Measurements from ENCODE around the gene UGT1A10. TPM values are rescaled to one million over a fixed set of nuclear protein-coding genes. Genes with fewer than 3 reads are reported as not detected.

The UGT1A10 gene
- total and polyA plus RNA-seq, 3 experiments from 2014 or later, result not detected

DNA sequence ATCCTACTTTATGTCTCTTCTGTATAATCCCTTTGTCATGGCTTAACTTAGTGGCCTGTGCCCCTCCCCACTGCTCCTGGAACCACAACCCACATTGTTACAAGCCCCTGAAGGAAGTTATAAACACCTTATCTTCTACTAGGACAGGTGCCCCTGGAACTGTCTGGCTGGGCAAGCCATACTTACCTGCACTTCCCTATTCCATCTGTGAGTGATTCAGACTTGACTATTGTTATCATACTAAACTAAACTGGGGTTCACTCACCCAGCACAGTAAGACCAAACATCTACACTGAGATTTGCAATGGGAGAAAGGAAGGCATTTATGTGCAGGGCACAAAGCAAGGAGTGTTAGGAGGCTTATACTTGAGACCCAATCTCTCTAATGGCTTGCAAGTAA lies 52.8 kb downstream of the UGT1A10 start:
- ChIA-PET POLR2A (no interaction called here), CTCF (no interaction called here)
- Histone ChIP-seq H3K4me1 (ENCODE audit: insufficient read depth, low read length) (no peaks in the 10 kb centered on the region), H3K27ac (ENCODE audit: low read depth, low read length) (no peak overlapping the region), H3K27me3 (ENCODE audit: insufficient read depth, low read length, poor library complexity, severe bottlenecking) (no peaks in the 10 kb centered on the region), H3K36me3 (ENCODE audit: insufficient read depth, low read length) (no peaks in the 10 kb centered on the region), H3K4me3 (ENCODE audit: low read length) (no peak overlapping the region), H3K9me3 (ENCODE audit: low read length) (no peaks in the 10 kb centered on the region)
- Mint-ChIP-seq H3K4me3 (no peak overlapping the region), H3K9me3 (no peaks in the 10 kb centered on the region), H3K4me1 (no peaks in the 10 kb centered on the region), H3K27ac (no peak overlapping the region), H3K27me3 (peaks cover 11 to 53% of the 10 kb centered on the region in 2 donors), H3K36me3 (no peaks in the 10 kb centered on the region)
- DNase-seq, result no peak

DNA sequence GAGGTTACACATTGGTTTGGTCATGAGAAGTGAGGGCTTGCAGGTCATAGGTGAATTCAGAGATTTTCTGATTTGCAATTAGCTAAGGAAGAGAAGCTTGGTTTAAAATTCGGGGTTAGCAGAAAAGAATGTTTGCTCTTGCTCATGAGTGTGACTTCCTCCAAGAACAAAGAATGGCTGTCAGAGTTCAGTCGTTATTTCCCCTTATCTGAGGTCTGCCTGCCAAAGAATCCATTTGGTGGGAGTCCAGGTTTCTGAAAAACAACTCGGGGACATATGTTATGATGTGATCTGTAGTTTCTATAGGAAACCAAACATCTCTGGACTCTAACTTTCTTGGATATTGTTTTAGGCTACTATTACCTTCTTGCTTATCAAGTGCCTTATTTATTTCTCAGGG lies 53.3 kb downstream of the UGT1A10 start:
- no peaks in the 10 kb centered on the region for H3K27me3 ChIP-seq (ENCODE audit: insufficient read depth, low read length, poor library complexity, severe bottlenecking)
- Mint-ChIP-seq H3K4me3 (no peak overlapping the region), H3K36me3 (no peaks in the 10 kb centered on the region), H3K27ac (no peak overlapping the region), H3K9me3 (no peaks in the 10 kb centered on the region), H3K27me3 (peaks cover 11 to 53% of the 10 kb centered on the region in 2 donors), H3K4me1 (no peaks in the 10 kb centered on the region)
- no peak overlapping the region for H3K27ac ChIP-seq (ENCODE audit: low read depth, low read length)
- H3K4me3 ChIP-seq (ENCODE audit: low read length), result no peak overlapping the region
- DNase-seq, result no peak
- no peaks in the 10 kb centered on the region for H3K9me3 ChIP-seq (ENCODE audit: low read length)
- H3K4me1 ChIP-seq (ENCODE audit: insufficient read depth, low read length), result no peaks in the 10 kb centered on the region
- CTCF ChIA-PET, result no interaction called here
- no peaks in the 10 kb centered on the region for H3K36me3 ChIP-seq (ENCODE audit: insufficient read depth, low read length)
- POLR2A ChIA-PET, result no interaction called here

DNA sequence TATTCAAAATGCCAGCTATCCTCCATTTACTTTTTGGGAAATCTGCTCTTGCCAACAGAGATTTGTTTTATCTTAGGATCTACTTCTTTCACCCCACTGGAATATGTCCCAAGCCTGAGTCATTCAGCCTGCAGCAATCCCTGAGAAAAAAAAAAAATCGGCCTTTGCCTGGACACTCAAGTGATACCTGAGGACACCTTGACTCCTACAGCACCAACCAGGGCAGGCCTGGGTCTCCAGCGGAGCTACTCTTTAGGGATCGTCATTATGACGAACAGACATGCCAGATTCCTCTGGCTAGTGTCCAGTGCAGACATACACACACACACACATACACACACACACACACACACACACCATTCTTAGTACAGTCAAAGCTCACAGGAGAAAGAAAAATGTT lies 54.2 kb downstream of the UGT1A10 start:
- ChIA-PET POLR2A (no interaction called here), CTCF (no interaction called here)
- no peaks in the 10 kb centered on the region for H3K27me3 ChIP-seq (ENCODE audit: insufficient read depth, low read length, poor library complexity, severe bottlenecking)
- Mint-ChIP-seq H3K4me3 (no peak overlapping the region), H3K27me3 (peaks cover 13 to 49% of the 10 kb centered on the region in 2 donors), H3K9me3 (no peaks in the 10 kb centered on the region), H3K27ac (no peak overlapping the region), H3K4me1 (no peaks in the 10 kb centered on the region), H3K36me3 (no peaks in the 10 kb centered on the region)
- DNase-seq, result no peak
- no peaks in the 10 kb centered on the region for H3K9me3 ChIP-seq (ENCODE audit: low read length)
- no peak overlapping the region for H3K27ac ChIP-seq (ENCODE audit: low read depth, low read length)
- no peaks in the 10 kb centered on the region for H3K36me3 ChIP-seq (ENCODE audit: insufficient read depth, low read length)
- H3K4me3 ChIP-seq (ENCODE audit: low read length), result no peak overlapping the region
- no peaks in the 10 kb centered on the region for H3K4me1 ChIP-seq (ENCODE audit: insufficient read depth, low read length)

DNA sequence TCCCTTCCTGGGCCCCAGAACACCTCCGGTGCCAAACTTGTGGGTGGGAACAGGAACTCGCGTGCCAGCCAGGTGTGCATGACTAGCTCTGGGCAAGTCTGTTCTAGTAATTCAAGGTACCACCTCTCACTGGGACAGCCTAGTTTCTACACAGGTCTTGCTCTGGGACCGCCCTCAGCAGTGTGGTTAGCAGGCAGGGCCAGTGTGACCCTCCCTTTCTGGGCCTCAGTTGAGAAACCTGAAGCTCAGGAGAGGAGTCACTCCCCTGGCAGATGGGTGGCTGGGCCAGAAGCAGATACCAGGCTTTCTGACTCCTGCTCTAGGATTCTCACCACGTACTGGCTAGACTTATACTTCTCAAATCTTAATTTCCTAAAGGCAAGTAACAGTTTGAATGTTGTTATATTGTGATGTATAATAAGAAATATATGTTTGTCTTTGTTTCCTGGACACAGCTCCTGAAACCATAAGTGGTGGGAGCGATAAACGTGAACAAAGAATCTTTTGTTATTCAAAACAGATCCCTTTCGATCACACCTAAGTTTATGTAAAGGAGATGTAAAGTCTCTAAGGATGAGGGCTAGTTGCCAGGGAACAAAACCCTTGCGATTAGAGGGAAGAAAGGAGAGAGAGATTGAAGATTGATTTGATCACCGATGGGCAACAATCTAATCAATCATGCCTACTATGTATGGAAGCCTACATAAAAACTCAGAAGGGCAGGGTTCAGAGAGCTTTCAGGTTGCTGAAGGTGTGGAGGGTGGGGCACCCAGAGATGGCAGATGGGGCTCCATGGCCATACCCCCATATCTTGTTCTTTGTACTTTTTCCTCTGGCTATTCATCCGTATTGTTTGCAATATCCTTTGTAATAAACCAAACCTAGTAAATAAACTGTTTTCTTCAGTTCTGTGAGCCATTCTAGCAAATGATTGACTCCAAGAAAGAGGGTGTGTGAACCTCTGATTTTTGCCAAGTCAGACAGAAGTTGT lies 55.5 kb downstream of the UGT1A10 start:
- ChIA-PET POLR2A (no interaction called here), CTCF (no interaction called here)
- no peaks in the 10 kb centered on the region for H3K9me3 Mint-ChIP-seq
- H3K4me3 Mint-ChIP-seq, result no peak overlapping the region
- no peak for DNase-seq
- H3K27me3 ChIP-seq (ENCODE audit: insufficient read depth, low read length, poor library complexity, severe bottlenecking), result no peaks in the 10 kb centered on the region
- no peak overlapping the region for H3K27ac ChIP-seq (ENCODE audit: low read depth, low read length)
- peaks cover 11 to 44% of the 10 kb centered on the region in 2 donors for H3K27me3 Mint-ChIP-seq
- H3K4me1 ChIP-seq (ENCODE audit: insufficient read depth, low read length), result no peaks in the 10 kb centered on the region
- H3K4me1 Mint-ChIP-seq, result no peaks in the 10 kb centered on the region
- peak overlapping the region in 1 of 8 donors; percentile 59 for H3K27ac Mint-ChIP-seq
- H3K36me3 ChIP-seq (ENCODE audit: insufficient read depth, low read length), result no peaks in the 10 kb centered on the region
- H3K36me3 Mint-ChIP-seq, result no peaks in the 10 kb centered on the region
- no peaks in the 10 kb centered on the region for H3K9me3 ChIP-seq (ENCODE audit: low read length)
- H3K4me3 ChIP-seq (ENCODE audit: low read length), result no peak overlapping the region

DNA sequence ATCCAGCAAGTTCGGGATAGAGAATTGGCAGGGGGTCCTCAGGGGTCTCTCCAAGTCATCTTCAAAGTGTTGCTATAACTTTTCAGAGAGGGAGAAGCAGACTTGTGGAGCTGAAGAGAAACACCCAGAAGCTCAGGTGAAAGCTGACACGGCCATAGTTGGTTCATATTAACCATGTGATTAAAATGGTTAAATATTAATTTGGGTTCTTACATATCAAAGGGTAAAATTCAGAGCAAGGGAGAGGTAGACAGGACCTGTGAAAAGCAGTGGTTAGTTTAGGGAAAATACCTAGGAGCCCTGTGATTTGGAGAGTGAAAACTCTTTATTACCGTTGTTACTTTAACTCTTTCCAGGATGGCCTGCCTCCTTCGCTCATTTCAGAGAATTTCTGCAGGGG lies 56.4 kb downstream of the UGT1A10 start, which contains the start of gene UGT1A6:
Gene UGT1A6 (plus strand): TSS at position 243 of the 400 bp plus-strand sequence. CDS start 115 bp downstream, at position 358.
- Mint-ChIP-seq H3K9me3 (no peaks in the 10 kb centered on the region), H3K27me3 (peaks cover 10 to 47% of the 10 kb centered on the region in 2 donors), H3K4me3 (no peak within 1 kb of the TSS), H3K4me1 (no peaks in the 10 kb centered on the region), H3K27ac (peak within 1 kb of the TSS in 1 of 8 donors; percentile 8), H3K36me3 (no peaks in the 10 kb centered on the region)
- CTCF ChIA-PET, result no interaction called here
- H3K9me3 ChIP-seq (ENCODE audit: low read length), result no peaks in the 10 kb centered on the region
- no peak for DNase-seq
- H3K4me1 ChIP-seq (ENCODE audit: insufficient read depth, low read length), result no peaks in the 10 kb centered on the region
- POLR2A ChIA-PET, result no interaction called here
- no peaks in the 10 kb centered on the region for H3K36me3 ChIP-seq (ENCODE audit: insufficient read depth, low read length)
- H3K27ac ChIP-seq (ENCODE audit: low read depth, low read length), result no peak within 1 kb of the TSS
- H3K27me3 ChIP-seq (ENCODE audit: insufficient read depth, low read length, poor library complexity, severe bottlenecking), result no peaks in the 10 kb centered on the region
- no peak within 1 kb of the TSS for H3K4me3 ChIP-seq (ENCODE audit: low read length)

DNA sequence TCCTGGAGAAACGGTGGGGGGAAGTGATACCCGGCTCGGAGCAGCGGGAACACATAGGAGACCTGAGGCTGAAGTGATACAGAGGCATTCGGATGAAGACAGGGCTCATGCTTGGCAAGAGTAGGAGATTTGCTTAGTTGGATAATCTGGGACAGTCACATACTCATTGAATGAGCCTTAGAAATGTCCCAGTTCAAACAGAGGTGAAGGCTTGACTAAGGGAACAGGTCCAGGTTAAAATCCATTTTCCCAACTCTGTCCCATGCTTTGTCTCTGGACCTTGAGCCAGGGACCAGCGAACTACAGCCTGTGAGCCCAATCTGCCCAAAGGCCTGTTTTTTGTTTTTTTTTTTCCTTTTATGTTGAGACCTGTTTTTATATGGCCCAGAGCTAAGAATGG lies 57.7 kb downstream of the UGT1A10 start:
- CTCF ChIA-PET, result no interaction called here
- H3K36me3 ChIP-seq (ENCODE audit: insufficient read depth, low read length), result no peaks in the 10 kb centered on the region
- no peaks in the 10 kb centered on the region for H3K9me3 Mint-ChIP-seq

DNA sequence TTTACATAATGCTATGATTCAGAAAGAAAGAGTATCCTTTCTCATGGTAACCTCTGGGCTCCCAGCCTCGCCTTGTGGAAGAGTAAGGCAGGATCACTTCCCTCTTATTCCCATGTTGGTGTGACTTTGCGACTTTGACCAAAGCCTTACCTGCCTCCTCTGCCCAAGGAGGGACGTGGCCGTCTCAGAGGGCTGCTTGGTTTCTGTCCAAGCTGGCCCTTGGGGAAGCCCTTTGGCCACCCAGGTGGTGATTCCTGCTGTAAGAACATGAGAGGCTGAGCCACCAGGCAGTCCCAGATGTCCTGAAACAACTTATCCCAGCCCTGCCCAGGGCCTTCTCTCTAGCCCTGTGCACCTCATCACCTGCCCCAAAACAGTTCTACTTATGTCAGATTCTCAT lies 62.5 kb downstream of the UGT1A10 start:
- Histone ChIP-seq H3K36me3 (ENCODE audit: insufficient read depth, low read length) (no peaks in the 10 kb centered on the region), H3K9me3 (ENCODE audit: low read length) (no peaks in the 10 kb centered on the region), H3K27ac (ENCODE audit: low read depth, low read length) (no peak overlapping the region), H3K27me3 (ENCODE audit: insufficient read depth, low read length, poor library complexity, severe bottlenecking) (no peaks in the 10 kb centered on the region), H3K4me1 (ENCODE audit: insufficient read depth, low read length) (no peaks in the 10 kb centered on the region), H3K4me3 (ENCODE audit: low read length) (no peak overlapping the region)
- no peaks in the 10 kb centered on the region for H3K9me3 Mint-ChIP-seq
- H3K4me1 Mint-ChIP-seq, result no peaks in the 10 kb centered on the region
- no peak for DNase-seq
- no peaks in the 10 kb centered on the region for H3K36me3 Mint-ChIP-seq
- CTCF ChIA-PET, result no interaction called here
- peaks cover 7 to 26% of the 10 kb centered on the region in 2 donors for H3K27me3 Mint-ChIP-seq
- no peak overlapping the region for H3K4me3 Mint-ChIP-seq
- POLR2A ChIA-PET, result no interaction called here
- H3K27ac Mint-ChIP-seq, result no peak overlapping the region

More for the DNA sequence above, 57.7 kb downstream of the UGT1A10 start:
- no peaks in the 10 kb centered on the region for H3K27me3 ChIP-seq (ENCODE audit: insufficient read depth, low read length, poor library complexity, severe bottlenecking)
- no peak overlapping the region for H3K4me3 ChIP-seq (ENCODE audit: low read length)
- no peaks in the 10 kb centered on the region for H3K4me1 ChIP-seq (ENCODE audit: insufficient read depth, low read length)
- H3K27me3 Mint-ChIP-seq, result peaks cover 11 to 45% of the 10 kb centered on the region in 2 donors
- no peaks in the 10 kb centered on the region for H3K9me3 ChIP-seq (ENCODE audit: low read length)
- DNase-seq, result no peak
- POLR2A ChIA-PET, result no interaction called here
- H3K27ac ChIP-seq (ENCODE audit: low read depth, low read length), result no peak overlapping the region
- no peaks in the 10 kb centered on the region for H3K36me3 Mint-ChIP-seq
- no peaks in the 10 kb centered on the region for H3K4me1 Mint-ChIP-seq
- H3K27ac Mint-ChIP-seq, result no peak overlapping the region
- no peak overlapping the region for H3K4me3 Mint-ChIP-seq

DNA sequence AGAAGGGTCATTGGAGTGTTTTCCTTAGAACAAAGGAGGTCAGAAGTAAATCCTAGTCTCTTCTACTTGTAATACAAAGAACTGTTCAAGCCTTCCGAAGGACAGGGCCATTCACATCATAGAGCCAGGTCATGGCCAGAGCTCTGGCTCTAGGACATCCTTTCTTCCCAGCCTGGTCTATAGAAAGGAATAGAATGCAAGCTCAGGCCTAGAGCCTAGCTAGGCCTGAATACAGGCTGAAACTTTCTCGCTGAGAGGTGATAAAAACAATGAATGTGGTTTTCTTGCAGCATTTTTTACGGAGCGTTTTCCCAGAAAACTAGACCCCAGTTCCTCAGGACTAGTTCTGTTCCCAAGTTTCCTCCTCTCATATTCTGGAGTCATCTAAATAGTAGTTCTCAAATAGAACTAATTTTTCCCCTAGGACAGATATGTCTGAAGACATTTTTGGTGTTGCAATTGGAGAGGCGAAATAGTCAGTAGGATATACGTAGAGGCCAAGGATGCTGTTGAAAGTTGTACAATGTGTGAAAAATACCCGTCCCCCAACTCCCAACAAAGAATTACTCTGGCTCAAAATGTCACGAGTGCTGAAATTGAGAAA lies 63.3 kb downstream of the UGT1A10 start:
- CTCF ChIA-PET, result no interaction called here
- H3K27me3 ChIP-seq (ENCODE audit: insufficient read depth, low read length, poor library complexity, severe bottlenecking), result no peaks in the 10 kb centered on the region
- H3K9me3 ChIP-seq (ENCODE audit: low read length), result no peaks in the 10 kb centered on the region
- peaks cover 7 to 24% of the 10 kb centered on the region in 2 donors for H3K27me3 Mint-ChIP-seq
- no peaks in the 10 kb centered on the region for H3K4me1 Mint-ChIP-seq
- no peak overlapping the region for H3K4me3 Mint-ChIP-seq
- H3K27ac ChIP-seq (ENCODE audit: low read depth, low read length), result peak overlapping the region; percentile 2
- H3K27ac Mint-ChIP-seq, result no peak overlapping the region
- H3K9me3 Mint-ChIP-seq, result peaks cover 0 to 6% (median 4%) of the 10 kb centered on the region in 5 donors
- peaks cover 0 to 2% (median 0%) of the 10 kb centered on the region in 3 donors for H3K36me3 Mint-ChIP-seq
- DNase-seq, result no peak
- no peaks in the 10 kb centered on the region for H3K36me3 ChIP-seq (ENCODE audit: insufficient read depth, low read length)
- POLR2A ChIA-PET, result no interaction called here
- H3K4me3 ChIP-seq (ENCODE audit: low read length), result no peak overlapping the region
- no peaks in the 10 kb centered on the region for H3K4me1 ChIP-seq (ENCODE audit: insufficient read depth, low read length)
